ENCODE measurements around the gene KCNE2.

DNA sequence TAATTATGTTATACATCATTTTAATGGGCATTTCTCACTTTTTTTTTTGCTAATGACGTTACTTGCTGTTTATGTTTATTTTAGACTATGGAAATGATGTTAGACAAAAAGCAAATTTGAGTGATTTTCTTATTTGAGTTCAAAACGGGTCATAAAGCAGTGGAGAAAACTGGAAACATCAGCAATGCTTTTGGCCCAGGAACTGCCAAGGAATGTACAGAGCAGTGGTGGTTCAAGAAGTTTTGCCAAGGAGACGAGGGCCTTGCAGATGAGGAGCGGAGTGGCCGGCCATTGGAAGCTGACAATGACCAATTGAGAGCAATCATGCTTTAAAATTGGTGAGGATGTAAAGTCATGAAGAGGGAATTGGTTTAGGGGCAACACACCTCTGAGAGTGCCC, 32.1 kb upstream of the KCNE2 start:
- TF ChIP-seq EZH2 (optimal IDR thresholded peaks at IDR 0.05; ENCODE audit: low read depth, low read length) (no peak), EZH2phosphoT487 (IDR thresholded peaks at IDR 0.05; ENCODE audit: low read length) (no peak)
- TF ChIP-seq, protein P1, sequence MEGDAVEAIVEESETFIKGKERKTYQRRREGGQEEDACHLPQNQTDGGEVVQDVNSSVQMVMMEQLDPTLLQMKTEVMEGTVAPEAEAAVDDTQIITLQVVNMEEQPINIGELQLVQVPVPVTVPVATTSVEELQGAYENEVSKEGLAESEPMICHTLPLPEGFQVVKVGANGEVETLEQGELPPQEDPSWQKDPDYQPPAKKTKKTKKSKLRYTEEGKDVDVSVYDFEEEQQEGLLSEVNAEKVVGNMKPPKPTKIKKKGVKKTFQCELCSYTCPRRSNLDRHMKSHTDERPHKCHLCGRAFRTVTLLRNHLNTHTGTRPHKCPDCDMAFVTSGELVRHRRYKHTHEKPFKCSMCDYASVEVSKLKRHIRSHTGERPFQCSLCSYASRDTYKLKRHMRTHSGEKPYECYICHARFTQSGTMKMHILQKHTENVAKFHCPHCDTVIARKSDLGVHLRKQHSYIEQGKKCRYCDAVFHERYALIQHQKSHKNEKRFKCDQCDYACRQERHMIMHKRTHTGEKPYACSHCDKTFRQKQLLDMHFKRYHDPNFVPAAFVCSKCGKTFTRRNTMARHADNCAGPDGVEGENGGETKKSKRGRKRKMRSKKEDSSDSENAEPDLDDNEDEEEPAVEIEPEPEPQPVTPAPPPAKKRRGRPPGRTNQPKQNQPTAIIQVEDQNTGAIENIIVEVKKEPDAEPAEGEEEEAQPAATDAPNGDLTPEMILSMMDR (IDR thresholded peaks at IDR 0.05; ENCODE audit: low read length), result no peak

Measured in MM.1S (cell line).